Germinal center (tissue), 1 donor: ENCODE measurements around the gene OPCML.

Experiments used
- DNase-seq: peaks from one replicate; pipeline ENCODE4 v3.0.0; 2012; ENCODE audit warnings: mixed read lengths, low spot score

The OPCML gene

GRCh38 chr11:132549561-132549960 lies 982.7 kb downstream of the OPCML start:
- DNase-seq = no peak

DNA sequence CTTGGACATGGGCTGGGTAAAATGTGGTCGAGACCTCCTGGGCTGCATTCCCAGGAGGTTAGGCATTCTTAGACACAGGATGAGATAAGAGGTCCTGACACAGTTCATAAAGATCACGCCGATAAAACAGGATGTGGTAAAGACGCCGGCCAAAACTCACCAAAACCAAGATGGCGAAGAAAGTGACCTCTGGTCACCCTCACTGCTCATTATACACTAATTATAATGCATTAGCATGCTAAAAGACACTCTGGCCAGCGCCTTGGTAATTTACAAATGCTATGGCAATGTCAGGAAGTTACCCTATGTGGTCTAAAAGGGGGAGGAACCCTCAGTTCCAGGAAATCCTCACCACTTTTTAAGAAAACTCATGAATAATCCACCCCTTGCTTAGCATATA lies 983.3 kb downstream of the OPCML start:
- DNase-seq = no peak

GRCh38 chr11:132544007-132544406 lies 988.3 kb downstream of the OPCML start:
- DNase-seq = no peak

DNA sequence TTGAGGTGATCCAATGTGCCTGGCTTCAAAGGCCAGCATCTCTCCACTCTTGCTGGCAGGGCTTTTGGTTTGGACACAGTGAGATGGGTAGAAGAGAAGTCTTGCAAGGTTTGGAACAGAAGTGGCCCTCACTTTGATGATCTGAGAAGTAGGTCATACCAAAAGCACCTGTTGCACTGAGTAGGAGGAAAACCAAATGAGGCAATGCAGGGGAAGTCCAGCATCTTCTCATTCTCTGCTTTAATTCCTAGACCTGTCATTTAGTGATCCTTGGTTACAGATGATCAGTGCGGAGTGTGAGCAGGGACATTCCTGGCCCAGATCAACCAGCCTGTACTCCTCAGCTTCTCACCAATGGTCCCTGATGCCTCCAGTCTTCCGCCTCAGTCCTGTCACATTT lies 990.5 kb downstream of the OPCML start:
- no peak for DNase-seq

GRCh38 chr11:132540581-132540980 lies 991.7 kb downstream of the OPCML start:
- DNase-seq = no peak

DNA sequence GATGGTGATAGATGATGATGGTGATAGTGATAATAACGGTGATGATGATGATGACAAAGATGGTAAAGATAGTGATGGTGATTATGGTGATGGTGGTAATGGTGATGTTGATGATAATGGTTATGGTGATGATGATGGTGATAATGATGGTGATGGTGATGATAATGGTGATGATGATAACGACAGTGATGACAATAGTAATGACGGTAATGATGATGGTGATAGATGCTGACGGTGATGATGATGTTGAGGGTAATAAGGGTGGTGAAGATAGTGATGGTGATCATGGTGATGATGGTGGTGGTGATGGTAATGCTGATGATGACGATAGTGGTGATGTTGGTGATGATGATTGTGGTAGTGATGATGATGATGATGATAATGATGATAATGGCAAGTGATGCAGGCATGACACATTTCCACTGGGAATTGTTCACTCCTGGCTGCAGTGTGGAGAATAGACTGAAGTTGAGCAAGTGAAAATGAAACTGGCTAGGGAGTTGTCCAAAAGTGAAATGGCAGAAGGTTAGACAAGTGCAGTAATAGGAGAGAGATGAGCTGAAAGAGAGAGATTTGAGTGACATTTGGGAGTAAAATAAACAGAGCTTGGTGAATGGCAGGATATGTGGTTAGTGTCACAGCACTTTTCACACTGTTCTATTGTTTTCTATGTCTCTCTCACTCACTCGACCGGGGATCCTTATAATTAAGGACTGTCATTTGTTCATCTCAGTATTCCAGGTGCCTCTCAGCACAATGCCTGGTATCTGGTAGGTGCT lies 992.5 kb downstream of the OPCML start:
- no peak for DNase-seq

GRCh38 chr11:132538642-132539041 lies 993.7 kb downstream of the OPCML start:
- DNase-seq = no peak

DNA sequence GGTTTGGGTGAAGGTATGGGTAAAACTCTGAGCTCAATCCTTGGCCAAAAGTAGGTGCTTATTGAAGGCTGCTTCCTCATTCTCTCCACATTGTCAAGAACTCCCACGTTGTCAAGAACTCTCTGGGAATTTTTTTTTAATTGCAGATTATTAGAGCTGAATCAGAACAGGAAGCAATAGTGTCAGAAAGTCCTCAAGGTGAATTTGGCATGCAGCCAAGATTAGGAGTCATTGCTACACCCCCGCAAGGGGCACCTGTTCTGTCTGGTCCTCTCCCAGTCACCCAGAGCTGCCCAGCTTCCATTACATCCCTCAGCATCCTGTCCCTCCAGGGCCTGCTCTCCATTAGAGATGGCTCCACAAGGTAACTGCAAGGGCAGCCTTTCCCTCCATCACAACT lies 996.5 kb downstream of the OPCML start:
- DNase-seq = no peak

- DNase-seq = no peak
Observed at GRCh38 chr11:132531921-132532320, 1000.4 kb downstream of the OPCML start.

GRCh38 chr11:132528181-132528580 lies 1004.1 kb downstream of the OPCML start:
- DNase-seq = no peak

DNA sequence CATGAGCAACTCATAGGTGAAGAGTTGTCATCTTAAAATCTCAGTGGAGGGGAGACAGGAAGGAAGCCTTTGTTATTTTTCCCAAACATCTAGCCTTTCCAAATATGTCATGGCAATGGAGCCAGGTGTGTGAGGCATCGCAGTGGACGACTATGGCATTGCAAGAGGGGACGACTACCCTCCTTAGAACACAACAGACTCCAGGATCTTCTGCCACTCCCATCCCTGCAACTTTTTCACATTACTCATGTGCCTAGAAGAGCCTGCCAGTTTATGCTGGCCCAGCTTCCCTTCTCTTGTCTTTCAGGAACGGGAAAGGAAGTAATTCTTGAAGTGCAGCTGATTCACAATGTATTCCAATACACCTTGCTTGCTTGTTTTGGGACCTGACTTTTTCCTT lies 1008.4 kb downstream of the OPCML start:
- no peak for DNase-seq

- no peak for DNase-seq
Observed at GRCh38 chr11:132520199-132520598, 1012.1 kb downstream of the OPCML start.

- no peak for DNase-seq
Observed at GRCh38 chr11:132519241-132519815, 1013.0 kb downstream of the OPCML start.

DNA sequence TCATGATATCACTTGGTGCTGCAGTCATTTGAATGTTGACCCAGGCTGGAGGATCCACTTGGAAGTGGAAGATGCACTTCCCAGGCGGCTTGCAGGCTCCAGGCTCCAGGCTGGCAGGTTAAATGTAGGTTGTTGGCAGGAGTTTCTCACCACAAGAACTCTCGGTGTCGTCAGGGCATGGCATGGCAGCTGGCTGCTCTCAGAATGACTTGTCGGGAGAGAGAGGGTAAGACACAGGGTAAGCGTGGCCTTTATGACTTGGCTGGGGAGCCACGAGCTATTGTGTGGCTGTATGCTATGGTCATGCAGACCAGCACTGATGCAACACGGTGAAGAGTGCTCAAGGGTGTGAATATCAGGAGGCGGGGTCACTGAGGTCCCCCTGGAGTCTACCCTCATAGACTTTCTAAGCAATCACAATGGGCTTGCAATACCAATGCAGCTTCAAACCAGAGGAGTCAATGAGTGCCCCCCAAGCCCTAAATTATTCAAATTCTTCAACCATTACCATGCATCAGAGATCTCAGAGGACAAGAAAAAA lies 1027.7 kb downstream of the OPCML start:
- DNase-seq = no peak

GRCh38 chr11:132501356-132501755 lies 1030.9 kb downstream of the OPCML start:
- DNase-seq = no peak

- no peak for DNase-seq
Observed at GRCh38 chr11:132499661-132500060, 1032.6 kb downstream of the OPCML start.

DNA sequence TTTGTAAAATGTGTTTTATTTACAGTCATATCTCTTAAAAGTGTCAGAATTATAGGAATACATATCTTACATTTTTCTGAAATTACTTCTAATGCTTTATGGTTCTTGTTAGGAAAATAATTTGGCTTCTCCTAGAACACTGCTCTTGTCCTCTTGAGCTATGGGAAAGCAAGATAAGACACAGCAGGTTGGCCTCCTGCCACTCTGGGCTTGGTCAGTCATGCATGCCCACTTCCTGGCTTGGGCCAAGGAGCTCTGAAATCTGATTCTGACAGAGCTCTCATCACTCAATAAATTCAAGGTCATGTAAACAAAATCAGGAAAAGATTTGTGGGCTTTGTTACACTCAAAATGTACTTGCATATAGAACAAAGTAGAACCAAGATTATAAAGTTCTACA lies 1036.0 kb downstream of the OPCML start:
- DNase-seq = no peak

DNA sequence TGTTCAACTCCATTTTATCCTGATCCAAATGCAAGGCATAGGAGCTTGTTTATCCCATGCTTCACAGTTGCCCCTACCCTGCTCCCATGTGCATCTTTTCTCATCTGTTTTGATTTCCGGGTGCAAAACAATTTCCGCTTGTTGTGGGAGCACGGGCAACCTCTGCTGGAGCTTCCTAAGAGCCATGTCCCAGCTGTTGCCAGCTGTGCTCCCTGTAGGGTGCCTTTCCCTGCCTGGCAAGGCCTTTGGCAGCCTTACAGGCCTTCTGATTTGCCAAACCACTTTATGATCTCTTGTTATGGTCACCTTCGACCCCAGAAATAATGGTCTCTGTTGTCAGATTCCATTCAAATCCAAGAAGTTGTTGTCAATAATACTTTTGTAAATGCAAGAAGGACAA lies 1038.5 kb downstream of the OPCML start:
- no peak for DNase-seq

DNA sequence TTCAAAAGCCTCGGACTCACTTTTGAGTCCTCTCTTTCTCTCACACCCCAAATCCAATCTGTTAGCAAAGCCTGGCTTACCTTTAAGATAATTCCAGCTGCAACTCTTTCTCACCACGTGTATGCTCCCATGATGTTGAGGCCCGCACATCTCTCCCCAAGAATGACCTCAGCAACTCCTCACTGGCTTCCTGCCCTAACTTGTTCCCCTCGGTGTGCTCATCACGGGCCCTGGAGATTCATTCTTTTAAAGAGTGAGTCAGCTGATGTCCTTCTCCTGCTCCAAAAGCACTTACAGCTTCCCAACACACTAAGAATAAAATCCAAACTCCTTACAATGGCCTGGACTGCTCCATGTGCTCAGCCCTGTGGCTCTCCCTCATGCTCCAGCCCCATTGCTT lies 1041.3 kb downstream of the OPCML start:
- DNase-seq = no peak

GRCh38 chr11:132486060-132486459 lies 1046.2 kb downstream of the OPCML start:
- DNase-seq = no peak

DNA sequence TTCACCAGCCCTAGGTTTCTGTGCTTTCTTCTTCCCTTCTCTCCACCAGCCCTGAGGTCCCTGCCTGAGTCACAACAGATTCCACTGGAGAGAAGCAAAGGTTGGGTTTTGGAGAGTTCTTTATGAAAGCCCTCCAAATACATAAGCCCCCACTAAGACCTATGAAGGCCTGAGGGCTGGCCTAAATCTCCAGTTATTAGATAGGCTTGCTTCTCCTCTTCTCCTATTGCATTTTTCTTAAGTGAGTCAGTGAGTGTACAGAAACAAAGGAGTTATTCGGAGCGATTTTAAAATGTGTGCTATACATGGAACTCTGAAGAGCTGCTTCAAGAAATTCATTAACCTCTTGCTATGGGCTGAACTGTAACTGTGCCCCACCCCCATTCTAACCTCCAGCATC lies 1057.3 kb downstream of the OPCML start:
- no peak for DNase-seq

DNA sequence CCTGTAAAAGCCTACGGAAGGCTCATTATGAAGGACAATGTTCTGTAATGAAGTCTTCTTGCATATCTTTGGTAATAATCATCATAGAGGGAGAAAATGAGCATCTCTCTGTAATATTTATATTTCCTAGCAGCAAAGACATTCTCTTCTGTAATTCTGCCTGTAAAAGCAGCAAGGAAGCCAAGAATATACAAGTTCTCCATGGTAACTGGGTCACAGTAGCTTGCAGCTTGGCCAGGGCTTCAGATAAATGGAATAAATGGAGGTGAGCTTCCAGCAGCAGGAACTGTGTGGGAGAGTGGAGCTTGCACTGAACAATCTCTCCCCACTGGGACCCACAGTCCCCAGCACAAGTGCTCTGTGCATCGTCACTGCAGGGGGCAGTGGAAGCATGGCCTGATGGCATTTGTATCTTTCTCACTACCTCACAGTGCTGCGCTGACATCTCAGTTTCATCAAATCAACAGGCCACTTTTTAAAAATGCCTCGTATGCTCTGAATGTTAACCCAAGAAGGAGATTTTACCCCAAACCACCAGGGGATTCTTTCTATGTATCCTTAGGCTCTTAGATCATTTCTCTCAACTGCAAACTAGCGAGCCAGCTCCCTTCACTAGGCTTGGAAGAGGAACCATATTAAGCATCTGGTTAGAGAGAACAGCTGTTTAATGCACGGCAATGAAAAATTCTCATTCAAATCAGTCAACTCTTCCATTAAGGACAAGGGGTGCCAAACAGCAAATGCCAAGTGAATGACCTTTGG lies 1059.7 kb downstream of the OPCML start:
- DNase-seq = no peak

GRCh38 chr11:132471466-132471865 lies 1060.8 kb downstream of the OPCML start:
- DNase-seq = no peak
